ENCODE results near the gene CYTH3.

Gene CYTH3

DNA sequence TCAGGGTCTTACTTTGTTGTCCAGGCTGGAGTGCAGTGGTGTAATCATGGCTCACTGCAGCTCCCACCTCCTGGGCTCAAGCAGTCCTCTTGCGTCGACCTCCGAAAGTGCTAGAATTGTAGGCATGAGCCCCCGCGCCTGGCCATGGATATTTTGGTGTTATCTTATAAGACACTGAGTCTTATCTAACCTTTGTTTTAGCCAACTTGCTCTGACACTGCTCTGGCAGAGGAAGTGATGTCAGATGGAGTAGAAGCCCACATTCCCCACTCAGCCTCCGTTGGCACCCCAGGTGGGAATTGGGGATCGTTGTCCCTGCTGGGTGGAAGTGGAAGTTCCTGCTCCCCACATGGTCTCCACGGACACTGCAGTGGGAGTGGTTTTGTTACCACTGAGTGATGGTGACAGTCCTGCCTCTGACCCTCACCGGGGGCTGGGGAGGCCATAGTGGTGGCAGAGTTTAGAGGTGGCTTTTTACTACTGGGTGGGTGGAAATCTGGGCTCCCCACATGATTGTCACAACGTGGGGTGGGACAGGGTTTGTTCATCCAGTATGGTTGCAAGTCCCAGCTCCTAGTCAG, 142.3 kb downstream of the CYTH3 start:
- peaks cover 2% of the 10 kb centered on the region for H3K36me3 ChIP-seq (ENCODE audit: control insufficient read depth, insufficient read depth, low read length)

DNA sequence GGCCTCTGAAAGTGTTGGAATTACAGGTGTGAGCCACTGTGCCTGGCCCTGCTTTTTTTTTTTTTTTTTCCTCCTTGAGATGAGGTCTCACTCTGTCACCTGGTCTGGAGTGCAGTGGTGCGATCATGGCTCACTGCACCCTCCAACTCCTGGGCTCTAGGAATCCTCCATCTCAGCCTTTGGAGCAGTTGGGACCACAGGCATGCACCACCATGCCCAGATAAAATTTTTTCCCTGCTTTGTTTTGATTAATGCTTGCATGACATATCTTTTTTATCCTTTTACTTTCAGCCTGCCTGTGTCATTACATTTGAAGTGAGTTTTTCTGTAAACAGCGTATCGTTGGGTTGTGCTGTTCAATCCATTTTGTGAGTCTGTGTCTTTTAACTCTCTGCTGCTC, 144.2 kb downstream of the CYTH3 start:
- no peak overlapping the region for H3K4me3 ChIP-seq (ENCODE audit: low read length)
- no peaks in the 10 kb centered on the region for H3K27me3 ChIP-seq (ENCODE audit: control insufficient read depth, insufficient read depth, low read length)
- no peak overlapping the region for H3K27ac ChIP-seq (ENCODE audit: low read depth, low read length)
- H3K4me1 ChIP-seq (ENCODE audit: control insufficient read depth, insufficient read depth, low read length): no peaks in the 10 kb centered on the region
- H3K36me3 ChIP-seq (ENCODE audit: control insufficient read depth, insufficient read depth, low read length): peaks cover 2% of the 10 kb centered on the region
- no peak overlapping the region for H3K9ac ChIP-seq (ENCODE audit: low read length)

More for the DNA sequence above, 142.3 kb downstream of the CYTH3 start:
- Histone ChIP-seq H3K27me3 (ENCODE audit: control insufficient read depth, insufficient read depth, low read length) (no peaks in the 10 kb centered on the region), H3K4me1 (ENCODE audit: control insufficient read depth, insufficient read depth, low read length) (no peaks in the 10 kb centered on the region), H3K4me3 (ENCODE audit: low read length) (no peak overlapping the region), H3K9ac (ENCODE audit: low read length) (no peak overlapping the region), H3K27ac (ENCODE audit: low read depth, low read length) (no peak overlapping the region)

DNA sequence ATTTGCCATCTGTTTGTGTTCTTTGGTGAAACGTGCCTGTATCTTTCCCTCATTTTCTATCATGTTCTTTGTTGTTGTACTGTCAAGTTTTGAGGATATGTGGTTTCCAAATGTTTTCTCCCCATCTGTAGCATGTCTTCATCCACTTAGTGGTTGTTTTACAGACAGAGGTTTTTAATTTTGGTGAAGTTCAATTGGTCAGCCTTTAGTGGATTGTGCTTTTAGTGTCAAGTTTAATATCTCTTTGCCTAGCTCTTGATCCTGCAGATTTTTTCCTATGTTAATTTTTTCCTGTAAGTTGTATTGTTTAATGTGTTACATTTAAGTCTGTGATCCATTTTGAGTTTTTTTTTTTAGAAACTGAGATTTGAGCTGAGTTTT, 145.3 kb downstream of the CYTH3 start:
- no peak overlapping the region for H3K27ac ChIP-seq (ENCODE audit: low read depth, low read length)
- H3K27me3 ChIP-seq (ENCODE audit: control insufficient read depth, insufficient read depth, low read length): no peaks in the 10 kb centered on the region
- no peak overlapping the region for H3K4me3 ChIP-seq (ENCODE audit: low read length)
- H3K36me3 ChIP-seq (ENCODE audit: control insufficient read depth, insufficient read depth, low read length): peaks cover 2% of the 10 kb centered on the region
- H3K4me1 ChIP-seq (ENCODE audit: control insufficient read depth, insufficient read depth, low read length): no peaks in the 10 kb centered on the region
- no peak overlapping the region for H3K9ac ChIP-seq (ENCODE audit: low read length)

DNA sequence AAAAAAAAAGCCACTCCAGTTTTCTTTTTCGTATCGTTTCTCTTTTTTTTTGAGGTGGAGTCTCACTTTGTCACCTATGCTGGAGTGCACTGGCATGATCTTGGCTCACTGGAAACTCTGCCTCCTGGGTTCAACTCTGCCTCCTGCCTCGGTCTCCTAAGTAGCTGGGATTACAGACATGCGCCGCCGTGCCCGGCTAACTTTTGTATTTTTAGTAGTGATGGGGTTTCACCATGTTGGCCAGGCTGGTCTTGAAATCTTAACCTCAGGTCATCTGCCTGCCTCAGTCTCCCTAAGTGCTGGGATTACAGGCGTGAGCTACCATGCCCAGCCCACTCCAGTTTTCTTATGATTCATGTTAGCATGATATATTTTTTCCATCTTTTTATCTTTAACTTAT, 148.6 kb downstream of the CYTH3 start:
- H3K36me3 ChIP-seq (ENCODE audit: control insufficient read depth, insufficient read depth, low read length): peaks cover 10% of the 10 kb centered on the region

DNA sequence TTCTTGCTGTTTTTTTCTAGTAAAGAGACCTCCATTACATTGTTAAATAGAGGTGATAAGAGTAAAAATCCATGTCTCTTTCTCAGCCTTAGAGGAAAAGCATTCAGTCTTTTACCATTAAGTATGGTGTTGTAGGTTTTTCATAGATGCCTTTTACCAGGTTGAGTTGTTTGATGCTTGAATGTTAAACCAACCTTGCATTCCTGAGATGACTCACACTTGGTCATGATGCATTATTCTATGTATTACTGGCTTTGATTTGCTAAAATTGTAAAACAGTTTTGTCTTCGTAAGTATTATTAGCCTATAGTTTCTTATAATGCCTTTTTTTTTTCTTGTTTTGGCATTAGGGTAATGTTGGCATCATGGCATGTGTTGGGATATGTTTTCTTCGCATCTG, 151.3 kb downstream of the CYTH3 start:
- Histone ChIP-seq H3K4me3 (ENCODE audit: low read length) (no peak overlapping the region), H3K27ac (ENCODE audit: low read depth, low read length) (no peak overlapping the region), H3K36me3 (ENCODE audit: control insufficient read depth, insufficient read depth, low read length) (peaks cover 21% of the 10 kb centered on the region), H3K4me1 (ENCODE audit: control insufficient read depth, insufficient read depth, low read length) (no peaks in the 10 kb centered on the region), H3K27me3 (ENCODE audit: control insufficient read depth, insufficient read depth, low read length) (no peaks in the 10 kb centered on the region), H3K9ac (ENCODE audit: low read length) (no peak overlapping the region)

More for the DNA sequence above, 148.6 kb downstream of the CYTH3 start:
- Histone ChIP-seq H3K4me3 (ENCODE audit: low read length) (no peak overlapping the region), H3K4me1 (ENCODE audit: control insufficient read depth, insufficient read depth, low read length) (no peaks in the 10 kb centered on the region), H3K27ac (ENCODE audit: low read depth, low read length) (no peak overlapping the region), H3K27me3 (ENCODE audit: control insufficient read depth, insufficient read depth, low read length) (no peaks in the 10 kb centered on the region), H3K9ac (ENCODE audit: low read length) (no peak overlapping the region)

DNA sequence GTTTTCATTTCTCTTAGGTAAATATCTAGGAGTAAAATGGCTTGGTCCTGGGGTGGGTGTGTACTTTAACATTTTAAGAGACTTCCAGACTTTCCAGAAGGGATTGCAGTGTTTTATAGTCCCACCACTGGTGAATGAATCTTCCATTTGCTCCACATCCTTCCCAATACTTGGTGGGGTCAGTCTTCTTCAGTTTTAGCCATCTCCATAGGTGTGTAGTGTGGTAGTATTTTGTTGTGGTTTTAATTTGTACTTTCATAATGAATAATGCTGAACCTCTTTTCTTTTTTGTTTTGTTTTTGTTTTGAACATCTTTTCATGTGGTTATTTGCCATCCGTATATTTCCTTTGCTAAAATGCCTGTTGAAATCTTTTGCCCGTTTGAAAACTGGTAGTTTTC, 154.9 kb downstream of the CYTH3 start:
- Histone ChIP-seq H3K27ac (ENCODE audit: low read depth, low read length) (no peak overlapping the region), H3K4me3 (ENCODE audit: low read length) (no peak overlapping the region), H3K27me3 (ENCODE audit: control insufficient read depth, insufficient read depth, low read length) (no peaks in the 10 kb centered on the region), H3K36me3 (ENCODE audit: control insufficient read depth, insufficient read depth, low read length) (peaks cover 28% of the 10 kb centered on the region), H3K4me1 (ENCODE audit: control insufficient read depth, insufficient read depth, low read length) (no peaks in the 10 kb centered on the region), H3K9ac (ENCODE audit: low read length) (no peak overlapping the region)

DNA sequence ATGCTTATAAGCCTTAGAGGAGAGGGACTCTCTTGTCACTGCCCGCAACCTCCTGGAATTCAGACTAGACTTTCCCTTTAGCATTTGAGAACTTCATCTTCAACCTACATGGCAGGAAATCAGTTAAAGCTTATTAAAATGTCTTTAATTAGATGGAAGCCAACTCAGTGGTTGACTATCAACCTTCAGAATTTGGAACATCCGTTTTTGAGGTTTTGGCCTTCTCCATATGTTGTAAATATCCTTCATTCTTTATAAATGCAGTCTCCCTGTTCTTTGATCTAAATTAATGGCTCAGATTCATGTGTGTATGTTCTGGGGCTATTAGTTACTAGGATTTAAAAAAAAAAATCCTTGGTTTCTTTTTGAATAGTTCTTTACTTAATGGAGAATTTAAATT, 156.2 kb downstream of the CYTH3 start:
- H3K27me3 ChIP-seq (ENCODE audit: control insufficient read depth, insufficient read depth, low read length): no peaks in the 10 kb centered on the region
- peaks cover 25% of the 10 kb centered on the region for H3K36me3 ChIP-seq (ENCODE audit: control insufficient read depth, insufficient read depth, low read length)
- H3K9ac ChIP-seq (ENCODE audit: low read length): no peak overlapping the region
- no peak overlapping the region for H3K4me3 ChIP-seq (ENCODE audit: low read length)
- H3K4me1 ChIP-seq (ENCODE audit: control insufficient read depth, insufficient read depth, low read length): no peaks in the 10 kb centered on the region
- H3K27ac ChIP-seq (ENCODE audit: low read depth, low read length): no peak overlapping the region
